NCI-H2196 (cell line): ENCODE results near the gene STK38L.

Experiments used
- DNase-seq: peaks from one replicate; lab custom pipeline; 2025; ENCODE audit not compliant: unreplicated experiment; lab: John Stamatoyannopoulos, UW

The STK38L gene

DNA sequence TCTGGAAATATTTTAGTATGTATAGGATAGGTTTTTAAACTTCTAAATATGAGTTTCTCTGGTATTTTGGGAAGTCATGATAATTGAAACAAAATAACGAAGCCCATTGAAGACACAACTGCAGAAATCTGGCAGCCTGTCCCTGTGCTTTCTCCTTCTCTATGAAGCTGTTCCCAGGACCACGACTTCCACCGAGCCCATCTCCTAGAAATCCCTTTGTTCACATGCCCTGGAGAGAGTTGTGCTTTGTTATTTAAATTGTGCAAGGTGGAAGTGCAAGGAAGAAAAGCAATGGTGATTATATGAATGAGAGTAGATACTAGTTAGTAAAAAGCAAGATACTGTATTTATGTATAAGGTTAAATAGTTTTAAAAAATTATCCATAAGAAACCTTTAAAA lies 32.2 kb downstream of the STK38L start:
- no peak for DNase-seq

DNA sequence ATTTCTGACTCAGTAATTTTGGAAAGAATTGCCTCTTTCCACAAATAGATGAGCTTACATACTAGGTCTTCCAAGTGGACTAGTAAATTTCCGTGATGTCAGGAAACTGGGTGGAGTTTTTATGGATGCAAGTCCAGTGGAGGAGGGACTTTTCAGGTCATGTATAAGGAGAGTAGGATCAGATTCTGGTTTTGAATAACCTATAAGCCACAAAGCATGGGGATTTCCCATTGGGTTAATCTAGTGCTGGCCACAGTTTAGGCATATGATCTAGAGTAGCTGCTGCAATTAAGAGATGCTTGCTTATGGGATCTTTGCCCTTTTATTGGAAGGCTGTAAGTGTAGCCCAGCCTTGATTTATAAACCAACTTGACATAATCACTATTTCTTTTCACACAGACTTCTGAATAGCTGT lies 33.8 kb downstream of the STK38L start:
- DNase-seq: peak; percentile 77

- DNase-seq: no peak
Observed at GRCh38 chr12:27279826-27280225, 35.7 kb downstream of the STK38L start.

DNA sequence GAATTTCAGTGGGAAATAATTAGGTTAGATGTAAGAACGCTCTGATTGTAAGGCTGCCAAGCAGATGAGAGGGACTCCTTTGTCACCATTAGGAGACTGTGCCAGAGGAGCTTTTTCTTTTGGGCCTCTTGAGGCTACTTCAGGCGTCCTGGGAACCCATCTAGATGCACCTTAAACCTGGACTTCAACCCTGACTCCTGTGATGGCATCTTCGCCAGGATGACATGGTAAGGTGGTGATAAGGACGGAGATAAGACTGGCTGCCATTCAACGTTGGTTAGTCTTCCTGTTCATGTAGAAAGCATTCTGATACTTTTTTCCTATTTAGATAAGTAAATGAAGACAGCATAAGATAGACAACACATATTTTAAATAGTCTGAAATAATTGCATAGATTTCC lies 36.3 kb downstream of the STK38L start:
- no peak for DNase-seq

- no peak for DNase-seq
Observed at GRCh38 chr12:27282754-27283153, 38.7 kb downstream of the STK38L start.

DNA sequence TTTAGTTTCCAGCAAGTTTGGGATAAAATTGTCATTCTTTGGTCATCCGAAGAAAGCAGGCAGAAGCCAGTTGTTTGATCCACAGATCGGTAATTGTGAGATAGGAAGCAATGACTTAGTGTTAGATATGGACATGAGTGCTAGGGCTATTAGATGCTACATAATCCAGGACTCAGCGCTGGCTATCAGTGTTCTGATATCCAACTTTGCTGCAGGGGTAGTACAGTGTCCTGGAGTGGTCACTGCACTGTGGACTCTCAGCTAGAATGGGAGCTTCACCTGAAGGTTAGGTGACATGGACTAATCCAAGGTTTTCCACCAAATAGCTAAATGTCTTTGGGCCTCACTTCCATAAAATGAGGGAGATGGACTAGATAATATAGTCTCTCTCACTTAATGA lies 39.9 kb downstream of the STK38L start:
- DNase-seq: no peak

DNA sequence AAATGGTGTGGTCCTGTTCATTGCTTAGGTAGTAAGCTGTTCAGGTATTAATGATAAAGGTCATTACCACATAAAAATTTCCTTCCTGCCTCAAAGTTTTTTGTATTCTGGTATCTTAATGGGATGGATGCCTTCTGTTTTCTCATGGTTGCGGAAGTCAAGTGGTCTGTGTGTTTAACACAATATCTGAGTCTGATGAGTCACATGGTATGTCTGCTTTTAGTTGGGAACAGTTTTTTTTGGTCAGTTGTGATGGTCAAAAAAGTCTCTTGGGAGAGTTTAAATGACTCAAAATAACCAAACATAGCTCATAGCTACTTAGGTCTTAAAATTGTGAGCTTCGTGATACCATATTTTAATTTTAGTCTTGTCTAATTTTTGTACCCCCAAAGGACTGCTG lies 40.7 kb downstream of the STK38L start:
- no peak for DNase-seq

GRCh38 chr12:27285403-27285802 lies 41.3 kb downstream of the STK38L start:
- no peak for DNase-seq

- DNase-seq: no peak
Observed at GRCh38 chr12:27289414-27289813, 45.3 kb downstream of the STK38L start.

DNA sequence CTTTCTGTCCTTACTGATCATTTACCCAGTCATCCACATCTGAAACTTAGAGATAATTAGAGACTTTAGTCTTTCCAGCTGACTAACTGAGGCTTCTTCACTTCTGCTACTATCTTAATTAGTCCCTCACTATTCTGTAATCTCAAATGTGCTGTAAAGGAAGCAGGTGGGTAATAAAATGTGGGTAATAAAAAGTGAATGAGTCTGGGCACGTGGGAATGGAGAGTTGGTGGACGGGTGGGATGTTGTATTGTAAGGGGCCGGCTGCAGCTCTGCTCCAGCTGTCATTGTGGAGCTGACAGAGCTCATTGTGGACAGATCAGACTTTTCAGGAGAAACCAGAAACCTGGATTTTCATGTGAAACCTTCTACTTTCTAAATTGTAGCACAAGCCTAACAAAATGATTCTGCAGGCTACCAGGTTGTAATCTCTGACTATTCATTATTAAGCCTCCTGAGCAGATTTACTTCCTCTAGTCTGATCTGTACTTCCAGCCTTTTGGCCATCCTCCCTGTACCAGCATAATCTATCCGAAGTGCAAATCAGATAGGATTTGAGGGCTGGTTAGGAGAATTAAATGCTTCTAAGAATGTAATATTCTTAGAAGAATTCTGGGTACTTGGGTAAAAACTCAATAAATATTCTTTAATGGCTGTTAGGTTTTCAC lies 46.5 kb downstream of the STK38L start:
- DNase-seq: no peak

GRCh38 chr12:27291862-27292261 lies 47.8 kb downstream of the STK38L start:
- DNase-seq: no peak

GRCh38 chr12:27292718-27293117 lies 48.6 kb downstream of the STK38L start:
- no peak for DNase-seq

- no peak for DNase-seq
Observed at GRCh38 chr12:27293463-27293862, 49.4 kb downstream of the STK38L start.

DNA sequence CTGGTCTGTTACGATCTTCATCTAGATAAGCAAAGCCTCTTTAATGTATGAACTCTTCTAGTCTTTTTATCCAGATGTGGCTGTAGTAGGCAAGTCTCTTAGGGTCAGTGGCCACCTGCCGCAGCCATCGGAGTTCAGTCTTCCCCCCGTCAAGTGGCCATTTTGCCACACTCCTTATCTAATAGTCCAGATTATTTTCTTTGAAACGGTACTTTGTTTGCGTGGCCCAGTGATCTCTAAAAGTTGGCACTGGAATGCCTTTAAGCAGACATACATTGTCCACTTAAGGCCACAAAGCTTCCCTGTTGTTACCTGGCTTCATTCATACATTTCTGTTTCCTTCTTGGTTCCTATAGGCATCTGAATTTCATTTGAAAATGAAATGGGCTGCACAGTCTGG lies 52.6 kb downstream of the STK38L start:
- no peak for DNase-seq

GRCh38 chr12:27297566-27297965 lies 53.5 kb downstream of the STK38L start:
- DNase-seq: no peak

GRCh38 chr12:27299102-27299501 lies 55.0 kb downstream of the STK38L start:
- no peak for DNase-seq

DNA sequence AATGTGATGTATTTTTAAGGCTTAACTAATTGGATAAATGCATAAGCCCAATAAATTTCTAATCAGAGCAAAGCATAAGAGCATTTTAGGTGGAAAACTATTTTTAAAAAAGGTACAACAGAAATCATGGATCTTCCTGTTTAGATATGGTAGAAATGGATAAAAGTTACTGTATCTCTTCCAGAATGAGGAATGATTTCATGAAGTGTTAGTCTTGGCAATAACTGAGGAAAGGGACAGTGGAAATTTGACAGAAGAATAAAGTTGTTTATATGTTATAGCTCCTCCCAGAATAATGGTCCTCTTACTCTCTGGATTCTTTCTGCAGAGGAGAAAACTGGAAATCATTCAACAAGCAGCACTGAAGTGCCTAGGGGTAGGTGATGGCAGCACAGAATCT lies 56.1 kb downstream of the STK38L start:
- no peak for DNase-seq

GRCh38 chr12:27303139-27304111 lies 59.3 kb downstream of the STK38L start:
- peak; percentile 41 for DNase-seq

DNA sequence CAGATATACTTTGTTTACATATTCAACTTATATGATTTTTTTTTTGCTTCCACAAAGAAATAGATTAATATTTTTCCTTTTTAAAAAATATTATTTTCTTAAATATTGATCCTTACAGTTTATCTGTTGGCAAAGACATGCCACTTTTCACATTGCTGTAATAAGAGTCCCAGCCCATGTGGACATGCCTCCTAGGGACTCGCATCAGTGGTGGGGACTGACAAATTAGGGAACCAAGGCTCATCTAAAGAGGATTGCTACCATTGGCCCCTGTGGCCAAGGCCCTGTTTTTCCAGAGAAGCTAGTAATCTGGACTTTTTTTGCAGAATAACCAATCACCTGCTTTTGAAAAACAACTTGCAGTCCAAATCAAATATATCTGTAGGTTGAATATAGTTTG lies 60.8 kb downstream of the STK38L start:
- DNase-seq: no peak

GRCh38 chr12:27305673-27306456 lies 61.8 kb downstream of the STK38L start:
- peak; percentile 71 for DNase-seq

DNA sequence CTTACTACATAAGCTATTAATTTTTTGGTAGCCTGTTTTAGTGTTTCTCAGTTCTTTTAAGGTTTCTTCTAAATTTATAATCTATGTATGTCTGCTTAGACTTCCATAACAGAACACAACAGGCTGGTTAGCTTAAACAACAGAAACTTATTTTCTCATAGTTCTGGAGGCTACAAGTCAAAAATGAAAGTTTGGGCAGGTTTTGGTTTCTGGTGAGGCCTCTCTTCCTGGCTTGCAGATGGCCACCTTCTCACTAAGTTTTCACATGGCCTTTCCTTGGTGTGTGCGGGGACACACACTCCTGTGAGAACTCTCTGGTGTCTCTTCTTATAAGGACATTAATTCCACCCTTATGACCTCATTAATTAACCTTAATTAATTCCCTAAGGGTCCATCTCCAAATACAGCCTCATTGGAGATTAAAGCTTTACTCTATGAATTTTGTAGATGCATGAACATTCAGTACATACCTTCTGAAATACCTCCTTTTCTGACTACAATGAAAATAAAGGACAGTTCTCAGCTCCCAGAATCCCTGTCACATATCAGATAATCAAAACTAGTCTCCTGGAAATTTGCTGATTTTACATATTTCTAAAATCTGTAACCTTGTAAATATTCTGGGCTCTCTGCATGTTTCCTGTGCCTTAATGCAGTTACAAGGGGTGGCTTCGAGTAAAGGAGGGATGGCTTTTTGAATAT lies 65.4 kb downstream of the STK38L start:
- no peak for DNase-seq
